HG02678 (cell line): ENCODE results near the gene TSBP1.
"Not testable (repeated sequence)": the region's sequence is repeated elsewhere in the genome, so short reads cannot be mapped to it uniquely, and the experiment has no call there.

Experiments
- ATAC-seq: cut with Tn5 transposase; IDR thresholded peaks from one replicate; pipeline ENCODE4 v1.9.1; 2021; ENCODE audit warnings: mild to moderate bottlenecking, moderate library complexity; ENCODE audit not compliant: unreplicated experiment

Gene TSBP1

GRCh38 chr6:32290886-32291450, 80.7 kb downstream of the TSBP1 start:
- no peak for ATAC-seq

- no peak for ATAC-seq
Measured at GRCh38 chr6:32288426-32288825, 83.3 kb downstream of the TSBP1 start.

- ATAC-seq = not testable (repeated sequence)
Measured at GRCh38 chr6:32273801-32274577, 97.7 kb downstream of the TSBP1 start.

- ATAC-seq = no peak
Measured at GRCh38 chr6:32271429-32271828, 100.3 kb downstream of the TSBP1 start.

- ATAC-seq = peak; percentile 66
Measured at GRCh38 chr6:32268459-32268858, 103.2 kb downstream of the TSBP1 start.

GRCh38 chr6:32267035-32267434, 104.7 kb downstream of the TSBP1 start:
- no peak for ATAC-seq

GRCh38 chr6:32257262-32257661, 114.4 kb downstream of the TSBP1 start:
- not testable (repeated sequence) for ATAC-seq

- peak; percentile 81 for ATAC-seq
Measured at GRCh38 chr6:32255199-32256153, 116.2 kb downstream of the TSBP1 start.

GRCh38 chr6:32254761-32255198, 116.9 kb downstream of the TSBP1 start:
- no peak for ATAC-seq

- ATAC-seq = no peak
Measured at GRCh38 chr6:32252331-32253009, 119.2 kb downstream of the TSBP1 start.

- ATAC-seq = no peak
Measured at GRCh38 chr6:32249262-32249661, 122.4 kb downstream of the TSBP1 start.

- ATAC-seq = no peak
Measured at GRCh38 chr6:32247401-32247800, 124.3 kb downstream of the TSBP1 start.

GRCh38 chr6:32244946-32245398, 126.7 kb downstream of the TSBP1 start:
- ATAC-seq = peak; percentile 47

GRCh38 chr6:32244270-32244669, 127.4 kb downstream of the TSBP1 start:
- no peak for ATAC-seq
